CD4-positive, alpha-beta T cell treated with Interleukin-6 at 100 ng/mL for 8 hours (primary cell): ENCODE results near the gene FEN1.

Source experiments
- DNase-seq: peaks from one replicate; pipeline ENCODE4 v3.0.0-alpha.2; 2020; ENCODE audit warnings: mixed read lengths, low spot score

Gene FEN1

DNA sequence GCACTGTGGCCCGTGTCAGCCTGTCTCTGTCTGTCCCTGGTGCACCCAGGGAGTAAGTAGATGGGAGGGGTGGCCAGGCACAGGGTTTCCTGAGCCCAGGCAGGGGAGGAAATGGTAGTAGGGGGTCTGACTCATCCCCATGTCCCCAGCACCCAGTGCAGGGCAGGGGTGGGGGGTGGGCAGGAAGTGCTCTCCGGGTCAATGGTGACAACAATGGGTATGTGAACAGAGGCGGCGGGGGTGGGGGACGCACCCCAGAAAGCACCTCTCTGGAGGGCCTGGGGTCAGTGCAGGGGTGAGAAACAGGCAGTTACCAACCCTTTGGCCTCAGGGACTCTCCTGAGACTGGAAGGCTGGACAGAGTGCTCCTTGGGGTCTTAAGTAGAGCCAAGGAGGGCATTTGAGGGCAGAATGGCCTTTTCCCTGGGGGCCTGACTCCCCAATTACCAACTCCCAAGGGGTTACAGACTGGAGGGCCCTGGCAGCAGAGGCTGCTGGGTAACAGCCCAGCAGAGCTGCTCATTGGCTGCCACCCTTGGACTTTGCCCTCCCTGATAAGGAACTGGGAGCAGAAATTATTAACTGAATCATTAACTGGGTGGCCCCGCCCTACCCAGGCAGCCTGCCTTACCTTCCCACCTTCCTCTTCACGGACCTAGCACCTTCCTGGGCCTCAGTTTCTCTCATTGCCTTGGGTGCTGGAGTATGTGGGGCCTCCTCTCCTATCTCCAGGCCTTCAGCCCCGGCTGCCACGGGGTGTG lies 36.1 kb upstream of the FEN1 start:
- DNase-seq: peak; percentile 41

DNA sequence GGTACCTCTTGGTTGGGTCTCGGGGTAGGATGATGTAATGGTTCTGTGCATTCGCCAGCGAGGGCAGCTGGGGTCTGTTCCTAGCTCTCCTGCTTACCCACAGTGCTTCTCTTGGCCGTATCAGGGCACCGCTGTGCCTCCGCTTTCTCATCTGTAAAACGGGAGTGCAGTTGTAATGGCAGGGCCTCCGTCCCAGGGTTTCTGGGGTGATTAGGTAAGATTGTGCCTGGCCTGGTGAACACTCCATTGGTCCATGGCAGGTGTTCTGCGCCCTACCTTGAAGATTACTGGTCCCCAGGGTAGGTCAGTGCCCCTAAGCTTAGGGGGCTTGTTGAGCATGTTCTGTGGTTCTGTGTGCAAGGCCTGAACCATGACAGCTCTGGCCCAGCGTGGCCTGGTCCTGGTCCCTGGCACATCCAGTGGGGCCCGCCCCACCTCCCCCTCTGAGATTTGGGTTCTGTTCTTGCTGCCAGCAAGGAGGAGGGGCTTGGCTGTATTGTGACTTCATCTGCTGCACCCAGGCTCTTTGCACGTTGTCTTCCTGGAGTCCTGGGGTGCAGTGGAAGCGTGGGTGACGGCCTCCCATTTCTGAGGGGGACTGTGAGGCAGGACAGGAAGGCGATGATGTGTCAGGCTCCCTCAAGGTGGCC lies 35.4 kb upstream of the FEN1 start:
- no peak for DNase-seq

DNA sequence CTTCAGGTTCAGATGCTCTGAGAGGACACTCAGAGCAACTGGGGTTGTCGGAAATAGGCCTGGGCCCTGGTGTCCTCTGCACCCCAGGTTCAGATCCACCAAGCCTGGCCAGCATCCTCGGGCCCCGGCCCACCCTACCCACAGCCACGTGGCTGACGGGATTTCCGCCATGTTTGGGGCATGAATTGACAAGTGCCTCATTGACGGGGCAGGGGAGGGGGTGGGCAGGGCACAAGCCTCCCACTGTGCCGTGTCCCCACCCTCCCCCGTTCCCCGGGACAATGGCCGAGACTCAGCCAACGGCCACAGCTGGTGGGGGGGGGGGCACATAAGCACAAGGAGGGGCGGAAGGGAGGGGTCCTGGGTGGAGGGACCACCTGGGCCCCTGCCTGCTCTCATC lies 31.8 kb upstream of the FEN1 start:
- no peak for DNase-seq

DNA sequence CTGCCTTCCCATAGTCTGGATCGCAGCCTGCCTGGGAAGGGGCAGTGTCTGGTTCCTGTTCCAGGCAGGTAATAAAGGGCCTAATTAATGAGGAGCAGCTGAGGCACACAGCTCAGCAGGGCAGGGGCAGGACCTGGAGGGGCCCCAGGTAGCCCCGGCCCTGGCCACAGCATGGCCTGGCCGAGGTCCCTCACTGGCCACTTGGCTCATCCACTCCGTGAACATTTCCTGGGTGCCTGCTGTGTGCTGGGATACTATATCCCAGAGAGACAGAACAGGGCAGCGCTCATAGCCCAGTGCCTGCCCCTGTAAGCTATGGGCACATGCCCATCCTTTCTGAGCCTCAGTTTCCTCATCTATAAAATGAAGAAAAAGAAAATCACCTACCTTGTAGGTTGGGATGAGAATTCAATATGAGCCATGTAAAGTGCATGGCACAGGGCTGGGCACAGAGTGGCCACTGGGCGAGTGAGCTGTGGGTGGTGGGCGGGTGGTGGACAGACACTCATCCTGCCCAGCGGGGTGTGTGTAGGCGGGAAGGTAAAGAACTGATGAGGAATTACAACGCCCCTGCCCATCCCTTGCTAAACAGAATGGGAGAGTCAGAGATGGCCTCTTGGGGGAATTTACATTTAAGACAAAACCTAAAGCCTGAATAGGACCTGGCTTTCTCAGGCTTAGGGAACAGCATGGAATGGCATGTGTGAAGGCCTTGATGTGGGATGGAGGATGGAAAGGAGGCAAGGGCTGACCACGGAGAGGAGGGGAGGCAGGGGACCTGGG lies 31.1 kb upstream of the FEN1 start:
- no peak for DNase-seq

DNA sequence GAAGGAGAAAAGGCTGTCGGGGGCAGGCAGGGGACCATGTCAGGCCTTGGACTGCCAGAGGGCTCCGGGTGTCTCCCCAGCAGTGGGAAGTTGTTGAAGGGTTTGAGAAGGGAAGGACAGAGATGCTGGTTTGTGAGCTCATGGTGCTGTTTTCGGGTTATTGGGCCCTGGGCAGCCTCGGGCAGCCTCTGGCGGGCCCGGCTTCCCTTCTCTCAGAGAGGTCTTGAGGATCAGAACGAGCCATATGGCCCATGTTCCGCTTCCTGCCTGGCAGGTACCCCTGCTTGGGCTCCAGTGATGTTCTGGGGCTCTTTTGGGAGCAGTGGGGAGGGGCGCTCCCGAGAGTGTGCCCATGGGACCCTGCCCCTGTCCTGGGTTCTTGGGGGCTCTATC lies 30.5 kb upstream of the FEN1 start:
- no peak for DNase-seq

DNA sequence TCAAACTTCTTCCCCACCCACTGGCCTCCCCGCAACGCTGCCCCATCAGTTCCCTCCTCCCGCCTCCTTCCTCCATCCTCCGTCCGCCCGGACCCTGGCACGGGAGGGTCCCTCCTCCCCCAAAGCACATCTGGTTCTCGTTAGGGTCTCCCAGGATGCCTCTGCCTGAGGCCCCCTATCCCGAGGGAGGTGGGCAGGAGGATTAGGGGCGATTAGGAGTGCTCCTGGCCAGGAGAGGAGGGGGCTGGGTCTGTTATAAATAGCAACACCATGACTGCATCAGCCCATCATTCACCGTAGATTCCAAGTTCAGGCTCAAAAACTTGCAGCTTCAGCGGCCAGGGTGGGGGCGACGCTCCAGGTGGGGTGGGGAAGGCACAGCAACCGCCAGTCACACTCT lies 29.9 kb upstream of the FEN1 start:
- no peak for DNase-seq

DNA sequence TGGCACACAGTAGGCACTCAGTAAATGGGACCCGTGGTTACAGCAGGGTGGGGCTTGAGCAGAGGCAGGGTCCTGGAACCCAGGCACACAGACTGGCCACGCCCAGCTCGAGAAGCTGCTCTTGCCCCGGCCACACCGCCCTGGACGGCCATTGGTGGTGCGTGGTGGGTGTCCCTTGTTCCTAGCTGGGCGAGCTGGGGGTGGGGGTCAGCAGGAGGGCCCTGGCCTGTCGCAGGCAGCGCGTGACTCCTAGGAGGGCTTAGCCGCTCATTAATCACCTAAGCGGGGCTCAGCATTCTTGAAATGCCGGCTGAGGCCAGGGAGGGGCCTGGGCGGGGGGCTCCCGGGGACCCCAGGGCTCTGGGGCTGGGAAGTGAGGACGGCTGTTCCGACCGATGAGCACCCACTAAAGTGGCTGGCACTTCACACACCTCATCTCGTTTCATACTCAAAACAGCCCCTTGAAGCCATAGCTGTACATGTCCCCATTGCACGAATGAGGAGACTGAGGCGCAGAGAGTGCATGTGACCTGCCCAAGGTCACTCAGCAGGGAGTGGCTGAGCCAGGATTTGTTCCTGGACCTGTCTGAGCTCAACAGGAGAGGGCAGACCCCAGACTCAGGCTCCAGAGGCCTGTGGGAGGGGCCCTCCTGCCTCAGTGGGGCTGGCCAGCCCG lies 28.6 kb upstream of the FEN1 start:
- no peak for DNase-seq

DNA sequence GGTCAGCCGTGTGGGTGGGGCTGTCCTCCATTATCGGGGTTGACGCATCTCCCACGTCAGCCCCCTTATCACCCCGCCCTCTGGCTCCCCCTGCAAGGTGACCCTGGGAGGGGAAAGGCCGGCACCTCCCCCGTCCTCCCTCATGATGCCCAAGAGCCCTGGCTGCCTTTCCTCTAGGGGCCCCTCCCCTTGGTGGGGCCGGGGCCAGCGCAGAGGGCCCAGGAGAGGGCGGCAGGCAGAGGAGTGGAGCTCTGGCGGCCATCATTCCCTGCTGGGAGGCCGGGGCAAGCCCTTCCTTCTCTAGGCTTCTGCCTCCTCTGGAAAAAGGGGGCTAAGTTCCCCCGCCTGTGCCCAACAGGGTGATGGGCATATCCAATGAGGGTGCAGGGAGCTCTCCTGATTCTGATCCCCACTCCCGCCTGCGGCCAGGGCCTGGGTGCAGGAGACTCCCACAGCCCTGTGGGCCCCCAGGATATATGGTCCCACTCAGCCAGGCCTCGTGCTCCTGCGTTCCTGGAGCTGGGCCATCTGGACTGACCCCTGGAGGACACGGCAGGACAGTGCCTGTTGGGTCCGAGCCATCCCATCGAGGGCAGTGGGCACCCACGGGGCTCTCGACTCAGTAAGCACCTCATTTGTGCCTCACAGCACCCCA lies 28.0 kb upstream of the FEN1 start:
- DNase-seq: no peak

DNA sequence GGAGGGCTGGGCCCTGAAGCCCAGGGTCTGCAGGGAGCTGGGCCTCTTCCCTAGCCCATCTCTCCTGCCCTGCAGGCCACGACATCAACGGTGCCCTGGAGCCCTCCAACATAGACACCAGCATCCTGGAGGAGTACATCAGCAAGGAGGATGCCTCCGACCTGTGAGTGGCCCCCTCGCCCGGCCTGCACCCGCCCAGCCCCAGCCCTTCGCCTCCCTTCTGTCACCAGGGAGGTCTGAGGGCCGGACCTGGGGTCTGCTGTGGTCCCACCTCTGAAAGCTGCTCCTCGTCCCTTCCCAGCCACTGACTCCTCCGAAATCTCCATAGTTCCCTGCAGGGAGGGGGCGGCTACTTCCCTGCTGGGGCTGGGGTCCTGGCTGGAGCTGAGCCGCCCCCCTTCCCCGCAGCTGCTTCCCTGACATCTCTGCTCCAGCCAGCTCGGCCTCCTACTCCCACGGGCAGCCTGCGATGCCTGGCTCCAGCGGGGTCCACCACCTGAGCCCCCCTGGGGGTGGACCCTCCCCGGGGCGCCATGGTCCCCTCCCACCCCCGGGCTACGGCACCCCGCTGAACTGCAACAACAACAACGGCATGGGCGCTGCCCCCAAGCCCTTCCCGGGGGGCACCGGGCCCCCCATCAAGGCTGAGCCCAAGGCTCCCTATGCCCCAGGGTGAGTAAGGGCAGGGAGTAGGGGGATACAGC lies 27.0 kb upstream of the FEN1 start:
- no peak for DNase-seq

DNA sequence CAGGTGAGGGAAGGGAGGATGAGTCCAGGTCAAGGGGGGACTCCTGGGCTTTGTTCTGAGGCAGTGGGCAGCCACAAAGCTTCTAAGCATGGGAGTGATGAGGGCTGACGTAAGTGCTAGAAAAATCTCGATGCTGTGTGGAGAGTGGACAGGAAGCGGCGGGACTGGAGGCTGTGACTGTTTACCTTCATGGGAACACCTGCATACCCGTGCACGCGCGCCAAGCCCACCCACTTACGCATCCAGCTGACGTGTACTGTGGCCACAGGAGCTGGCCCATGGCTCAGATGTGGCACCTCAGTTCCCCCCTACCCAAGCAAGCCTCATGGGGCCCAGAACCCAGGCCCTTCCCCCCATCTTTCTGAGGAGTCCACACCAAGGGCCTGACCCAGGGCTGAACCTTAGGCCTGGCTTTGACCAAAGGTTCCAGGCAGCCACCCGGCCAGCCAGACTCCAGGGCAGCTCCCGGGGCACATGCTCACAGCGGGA lies 26.3 kb upstream of the FEN1 start:
- no peak for DNase-seq

DNA sequence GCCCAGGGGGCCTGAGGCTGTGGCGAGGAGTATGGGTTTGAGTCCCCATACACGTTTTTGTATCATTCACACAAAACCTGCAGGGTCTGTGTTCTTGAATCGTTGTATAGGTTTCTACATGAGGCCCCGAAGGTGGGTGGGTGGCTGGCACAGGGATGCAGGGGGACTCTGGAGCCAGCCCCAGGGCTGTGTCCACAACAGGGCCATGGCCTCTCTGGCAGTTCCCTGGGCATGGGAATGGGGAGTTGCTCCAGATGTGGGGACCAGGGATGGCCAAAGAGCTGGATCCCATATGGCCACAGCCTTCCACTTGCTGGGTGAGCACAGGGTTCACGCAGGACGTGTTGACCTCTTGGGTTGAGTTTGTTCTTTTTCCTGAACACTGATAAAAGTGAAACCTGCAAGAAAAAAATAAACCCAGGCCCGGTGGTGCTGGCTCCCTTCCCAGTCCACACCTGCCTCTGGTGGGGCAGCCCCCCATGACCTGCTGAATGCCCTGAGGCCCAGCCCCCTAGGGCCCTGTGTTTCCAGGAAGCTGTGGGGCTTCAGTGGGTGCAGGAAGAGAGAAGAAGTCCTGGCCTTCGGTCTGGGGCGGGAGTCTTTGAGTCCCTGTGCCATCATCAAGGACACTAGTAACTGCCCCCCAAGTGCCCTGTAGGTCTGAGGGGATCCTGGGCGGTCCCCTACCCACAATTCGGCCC lies 24.2 kb upstream of the FEN1 start:
- no peak for DNase-seq

DNA sequence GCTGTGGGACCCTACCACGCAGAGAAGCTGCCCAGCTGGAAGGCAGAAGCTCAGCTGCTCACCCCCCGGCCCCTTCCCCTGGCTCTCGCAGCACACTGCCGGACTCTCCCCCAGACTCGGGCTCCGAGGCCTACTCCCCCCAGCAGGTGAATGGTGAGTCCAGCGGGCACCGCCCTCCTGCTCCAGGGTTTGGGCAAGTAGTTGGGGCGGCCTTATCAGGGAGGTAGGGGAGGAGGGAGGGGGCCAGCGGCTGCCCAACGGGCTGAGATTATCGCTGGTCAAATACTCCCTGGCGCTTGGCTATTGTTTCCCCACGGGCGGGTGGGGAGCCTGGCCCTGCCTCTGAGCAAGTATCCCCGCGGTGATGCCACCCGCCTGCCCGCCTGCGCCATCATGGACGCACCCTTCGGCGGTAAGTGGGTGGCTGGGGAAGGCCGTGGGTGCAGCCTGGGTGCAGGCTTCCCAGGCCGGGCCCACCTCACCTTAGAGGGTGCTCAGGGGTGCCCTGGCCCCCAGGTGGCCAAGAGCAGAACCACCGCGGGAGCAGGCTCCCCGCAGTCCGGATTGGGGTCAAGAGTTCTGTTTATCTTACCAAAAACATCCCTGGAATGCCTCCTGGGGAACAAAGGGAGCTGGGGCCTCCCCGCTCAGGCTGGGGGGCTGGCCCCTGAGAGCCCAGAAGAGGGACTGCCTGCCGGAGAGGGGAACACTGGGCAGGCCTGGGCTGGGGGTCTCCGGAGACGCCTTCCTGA lies 23.4 kb upstream of the FEN1 start:
- DNase-seq: no peak

DNA sequence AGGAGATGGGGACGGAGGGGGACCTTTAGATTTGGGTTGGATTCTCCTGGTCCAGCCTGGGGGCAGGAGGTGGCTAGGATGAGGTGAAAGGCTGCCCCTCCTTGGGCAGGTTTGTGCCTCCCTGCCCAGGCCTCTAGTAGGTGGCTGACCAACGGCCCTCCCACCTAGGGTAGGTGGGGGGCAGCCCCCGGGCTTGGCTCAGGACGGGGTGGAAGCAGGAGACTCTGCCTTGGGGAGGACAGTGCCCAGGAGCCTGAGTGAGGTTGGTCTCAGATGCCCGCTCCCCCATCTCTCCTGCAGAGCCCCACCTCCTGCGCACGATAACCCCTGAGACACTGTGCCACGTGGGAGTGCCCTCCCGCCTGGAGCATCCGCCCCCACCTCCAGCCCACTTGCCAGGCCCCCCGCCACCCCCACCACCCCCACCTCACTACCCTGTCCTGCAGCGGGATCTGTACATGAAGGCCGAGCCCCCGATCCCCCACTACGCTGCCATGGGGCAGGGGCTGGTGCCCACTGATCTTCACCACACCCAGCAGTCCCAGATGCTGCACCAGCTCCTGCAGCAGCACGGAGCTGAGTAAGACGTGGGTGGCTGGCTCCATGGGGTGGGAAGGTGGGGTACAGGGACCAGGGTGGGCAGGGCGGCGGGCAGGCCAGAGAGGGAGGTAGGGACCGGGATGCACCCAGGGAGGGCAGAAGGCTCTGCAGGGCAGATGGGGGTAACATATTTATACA lies 22.6 kb upstream of the FEN1 start:
- no peak for DNase-seq

DNA sequence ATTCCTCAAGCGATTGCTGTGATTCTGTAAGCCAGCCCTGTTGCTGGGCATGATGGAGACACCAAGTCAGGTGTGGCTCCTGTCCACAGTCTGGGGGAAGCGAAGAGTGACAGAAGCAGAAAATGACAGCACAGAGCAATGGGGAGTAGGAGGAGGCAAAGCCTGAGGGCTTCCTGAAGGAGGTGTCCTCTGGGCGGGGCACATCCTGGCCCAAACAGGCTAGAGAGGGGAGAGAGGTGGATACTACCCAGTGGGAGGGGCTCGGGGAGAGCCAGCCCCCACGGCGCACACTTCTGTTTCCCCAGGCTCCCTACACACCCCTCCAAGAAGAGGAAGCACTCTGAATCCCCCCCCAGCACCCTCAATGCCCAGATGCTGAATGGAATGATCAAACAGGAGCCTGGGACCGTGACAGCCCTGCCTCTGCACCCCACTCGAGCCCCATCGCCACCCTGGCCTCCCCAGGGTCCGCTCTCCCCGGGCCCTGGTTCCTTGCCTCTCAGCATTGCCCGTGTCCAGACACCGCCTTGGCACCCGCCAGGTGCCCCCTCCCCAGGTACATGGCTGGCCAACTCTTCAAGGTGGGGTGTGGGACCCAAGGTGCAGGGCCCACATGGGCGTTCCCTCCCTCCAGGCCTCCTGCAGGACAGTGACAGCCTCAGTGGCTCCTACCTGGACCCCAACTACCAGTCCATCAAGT lies 21.4 kb upstream of the FEN1 start:
- DNase-seq: no peak

DNA sequence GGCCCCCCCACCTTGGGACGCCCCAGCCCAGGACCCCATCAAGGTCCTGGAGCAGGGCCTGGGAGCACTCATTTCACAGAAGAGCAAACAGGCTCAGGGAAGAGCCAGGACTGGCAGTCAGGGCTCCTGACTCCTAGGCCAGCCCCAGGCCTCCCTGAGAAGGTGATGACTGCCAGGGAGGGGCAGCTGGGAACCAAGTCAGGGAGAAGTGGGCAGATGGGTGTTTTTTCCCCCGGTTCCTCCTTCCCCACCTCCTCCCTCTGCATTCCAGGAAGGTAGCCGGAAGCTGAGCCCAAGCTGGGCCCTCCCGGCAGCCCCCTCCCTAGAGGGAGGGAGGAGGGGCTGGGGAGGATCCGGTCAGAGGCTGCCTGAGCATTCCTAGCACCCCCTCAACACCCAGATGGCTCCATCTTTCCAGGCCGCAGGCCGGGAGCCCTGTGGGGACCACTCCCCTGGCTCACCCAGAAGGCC lies 20.7 kb upstream of the FEN1 start:
- DNase-seq: no peak

DNA sequence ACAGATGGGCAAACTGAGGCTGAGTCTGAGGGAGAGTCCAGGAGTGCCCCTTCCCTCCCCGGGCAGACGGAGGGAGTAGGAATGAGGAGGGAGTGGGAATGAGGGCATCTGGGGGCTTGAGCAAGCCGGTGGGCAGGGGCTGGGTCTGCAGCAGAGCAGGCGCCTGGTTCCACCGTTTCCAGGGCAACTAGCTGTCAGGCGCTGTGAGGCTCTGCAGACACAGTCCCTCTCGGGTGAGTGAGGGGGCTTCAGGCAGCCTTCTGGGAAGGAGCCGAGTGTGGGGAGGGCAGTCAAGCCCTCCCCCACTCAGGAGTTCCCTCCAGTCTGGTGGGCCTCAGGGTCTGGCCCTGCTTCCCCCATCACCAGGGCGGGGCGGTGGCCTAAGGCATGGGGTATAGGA lies 19.4 kb upstream of the FEN1 start:
- DNase-seq: no peak

DNA sequence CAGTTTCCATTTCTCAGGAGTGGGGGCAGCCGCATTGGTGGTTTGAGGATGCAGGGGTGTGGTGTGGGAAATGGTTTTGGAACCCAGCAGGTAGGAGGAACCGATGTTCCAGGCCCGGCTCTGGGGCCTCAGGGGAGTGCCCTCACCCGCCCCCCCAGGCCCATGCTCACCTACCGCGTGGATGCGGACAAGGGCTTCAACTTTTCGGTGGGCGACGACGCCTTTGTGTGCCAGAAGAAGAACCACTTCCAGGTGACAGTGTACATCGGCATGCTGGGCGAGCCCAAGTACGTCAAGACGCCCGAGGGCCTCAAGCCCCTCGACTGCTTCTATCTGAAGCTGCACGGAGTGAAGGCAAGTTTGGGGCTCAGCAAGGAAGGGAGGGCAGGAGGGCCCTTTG lies 18.9 kb upstream of the FEN1 start:
- DNase-seq: no peak

DNA sequence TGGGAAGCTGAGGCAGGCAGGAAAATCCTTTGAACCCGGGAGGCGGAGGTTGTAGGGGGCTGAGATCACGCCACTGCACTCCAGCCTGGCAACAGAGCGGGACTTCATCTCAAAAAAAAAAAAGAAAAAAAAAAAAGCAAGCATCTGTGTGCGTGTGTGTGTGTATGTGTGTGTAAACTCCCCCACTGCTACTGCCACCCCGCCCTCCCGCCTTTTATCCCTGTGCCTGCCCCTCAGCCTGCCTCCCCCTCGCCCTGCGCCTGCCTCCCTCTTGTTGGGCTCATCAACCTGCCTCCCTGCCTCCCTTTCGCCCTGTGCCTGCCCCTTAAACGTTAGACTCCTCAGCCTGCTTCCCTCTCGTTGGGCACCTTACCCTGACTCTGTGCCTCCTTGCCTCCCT lies 18.3 kb upstream of the FEN1 start:
- DNase-seq: no peak
